NCI-H2196 treated with DMSO at 0.1 percent for 48 hours (cell line): Measurements from ENCODE around the gene OR5AC2.

Experiments
- DNase-seq: peaks from one replicate; lab custom pipeline; 2025; ENCODE audit not compliant: unreplicated experiment; lab: John Stamatoyannopoulos, UW

OR5AC2 gene, protein sequence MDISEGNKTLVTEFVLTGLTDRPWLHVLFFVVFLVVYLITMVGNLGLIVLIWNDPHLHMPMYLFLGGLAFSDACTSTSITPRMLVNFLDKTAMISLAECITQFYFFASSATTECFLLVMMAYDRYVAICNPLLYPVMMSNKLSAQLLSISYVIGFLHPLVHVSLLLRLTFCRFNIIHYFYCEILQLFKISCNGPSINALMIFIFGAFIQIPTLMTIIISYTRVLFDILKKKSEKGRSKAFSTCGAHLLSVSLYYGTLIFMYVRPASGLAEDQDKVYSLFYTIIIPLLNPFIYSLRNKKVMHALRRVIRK

DNA sequence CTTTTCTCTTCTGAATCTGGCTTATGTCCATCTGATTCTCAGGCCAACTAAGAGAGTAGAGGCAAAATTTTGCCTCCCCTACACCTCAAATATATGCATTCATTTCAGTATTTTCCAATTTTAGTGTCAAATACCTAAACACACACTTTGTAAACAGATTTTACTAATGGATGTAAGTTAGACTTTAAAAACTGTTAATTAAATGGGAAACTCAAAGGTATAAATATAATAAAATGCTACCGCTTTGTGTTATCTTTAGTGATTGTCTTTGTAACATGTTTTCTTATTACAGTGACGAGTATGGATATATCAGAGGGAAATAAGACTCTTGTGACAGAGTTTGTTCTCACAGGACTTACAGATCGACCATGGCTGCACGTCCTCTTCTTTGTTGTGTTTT lies at the start of gene OR5AC2:
Gene OR5AC2 (plus strand): TSS at position 301 of the 400 bp plus-strand sequence. CDS start 0 bp downstream, at position 301.
- no peak for DNase-seq

DNA sequence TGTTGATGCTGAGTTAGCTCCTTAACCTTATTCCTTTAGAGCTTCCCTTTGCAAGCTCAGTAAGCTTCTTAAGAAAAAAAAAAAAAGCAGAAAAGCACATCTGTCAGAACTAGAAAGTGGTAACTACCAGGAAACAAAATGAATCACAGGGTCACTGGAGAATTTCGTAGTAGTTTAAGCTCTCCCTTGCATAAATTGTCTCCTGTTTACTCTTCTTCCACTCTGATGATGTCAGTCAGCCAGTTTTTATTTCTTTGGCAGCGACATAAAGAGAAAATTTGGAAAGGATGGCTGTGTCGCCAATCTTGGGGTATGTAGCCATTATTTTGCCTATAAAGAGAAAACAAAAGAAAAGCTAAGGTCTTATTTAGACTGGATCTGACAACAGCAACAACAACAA lies 48.7 kb upstream of the OR5AC2 start:
- DNase-seq = no peak

DNA sequence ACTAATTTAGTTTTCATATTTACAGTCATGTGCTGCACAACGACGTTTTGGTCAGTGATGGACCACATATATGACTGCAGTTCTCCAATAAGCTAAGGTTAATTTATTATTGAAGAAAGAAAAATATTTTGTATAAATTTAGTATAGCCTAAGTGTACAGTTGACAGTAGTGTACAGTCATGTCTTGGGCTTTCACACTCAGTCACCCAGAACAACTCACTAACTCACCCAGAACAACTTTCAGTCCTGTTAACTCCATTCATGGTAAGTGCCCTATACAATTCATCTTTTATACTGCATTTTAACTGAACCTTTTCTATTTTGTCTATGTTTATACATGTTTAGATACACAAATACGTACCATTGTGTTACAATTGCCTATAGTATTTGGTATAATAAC lies 48.1 kb upstream of the OR5AC2 start:
- no peak for DNase-seq

DNA sequence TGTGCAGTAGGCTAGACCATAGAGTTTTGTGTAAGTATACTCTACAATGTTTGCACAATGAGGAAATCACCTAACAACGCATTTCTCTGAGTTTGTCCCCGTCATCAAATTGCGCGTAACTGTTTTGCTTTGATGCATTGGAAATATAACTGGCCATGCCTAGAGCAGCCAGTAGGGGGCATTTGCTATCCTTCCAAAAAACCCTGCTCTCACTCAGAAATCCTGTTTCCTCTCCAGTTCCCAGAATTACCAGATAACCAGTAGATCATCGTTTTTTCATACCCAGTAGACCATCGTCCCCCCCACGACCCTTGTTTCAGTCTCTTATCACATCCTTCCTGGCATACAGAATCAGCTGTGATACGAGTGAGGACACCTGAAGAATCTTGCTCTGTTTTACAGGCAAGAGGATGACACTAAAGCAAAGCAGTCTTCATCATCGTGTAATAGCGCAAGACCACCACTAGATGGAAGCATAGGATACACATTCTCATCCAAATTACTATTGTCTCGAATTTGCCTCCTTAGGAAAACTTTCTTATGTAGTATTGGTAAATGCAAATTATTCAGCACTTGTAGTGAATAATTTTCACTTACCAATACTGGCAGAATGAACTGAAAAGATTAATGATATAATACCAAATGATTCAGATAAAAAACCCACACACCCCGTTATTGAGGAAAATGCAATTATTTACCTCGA lies 47.5 kb upstream of the OR5AC2 start:
- peak; percentile 85 for DNase-seq

DNA sequence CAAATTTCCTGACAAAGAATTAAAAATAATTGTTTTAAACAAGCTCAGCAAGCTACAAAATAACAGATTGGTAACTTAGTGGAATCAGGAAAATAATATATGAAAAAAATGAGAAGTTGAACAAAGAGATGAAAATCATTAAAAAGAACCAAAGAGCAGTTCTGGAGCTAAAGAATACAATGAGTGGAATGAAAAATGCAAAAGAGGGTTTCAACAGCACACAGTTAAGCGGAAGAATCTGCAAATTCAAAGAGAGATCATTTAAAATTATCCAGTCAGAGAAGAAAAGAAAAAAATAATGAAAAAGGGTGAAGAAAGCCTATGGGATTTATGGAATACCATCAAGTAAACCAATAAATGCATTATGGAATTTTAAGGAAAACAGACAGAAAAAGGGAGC lies 45.6 kb upstream of the OR5AC2 start:
- no peak for DNase-seq

DNA sequence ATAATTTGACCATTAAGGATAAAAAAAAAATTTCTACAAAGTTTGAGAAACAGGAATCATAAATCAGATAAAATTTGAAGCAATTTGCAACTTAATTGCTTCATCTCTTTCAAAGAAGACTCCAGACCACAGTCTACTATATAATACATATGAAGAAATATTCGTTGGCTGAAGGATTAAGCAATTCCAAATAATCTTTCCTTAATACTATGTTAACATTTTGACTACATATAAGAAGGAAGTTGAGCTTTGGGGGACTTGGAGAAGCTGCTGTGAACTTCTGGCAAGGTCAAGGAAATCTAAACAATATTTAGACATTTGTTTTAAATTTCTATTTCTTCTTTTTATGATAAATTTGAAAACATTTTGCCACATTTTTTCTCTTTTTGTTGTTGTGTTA lies 38.4 kb upstream of the OR5AC2 start:
- no peak for DNase-seq

DNA sequence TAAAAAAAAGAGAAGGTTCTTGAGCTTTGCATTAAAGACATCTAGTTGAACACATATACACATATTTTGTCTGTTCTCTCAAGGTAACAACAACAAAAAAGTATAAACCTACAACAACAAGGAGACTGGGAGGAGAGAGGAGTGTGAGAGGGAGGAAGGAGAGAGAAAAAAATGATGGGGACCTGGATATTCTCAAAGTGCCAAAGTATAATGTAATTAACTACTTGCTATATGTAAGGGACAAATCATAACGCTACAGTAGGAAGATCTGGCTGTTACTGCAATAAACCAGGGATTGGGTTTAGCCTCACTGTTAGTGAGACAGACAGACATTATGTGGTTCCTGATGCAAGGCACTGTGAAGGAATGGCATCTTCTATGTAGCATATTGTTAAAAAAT lies 37.7 kb upstream of the OR5AC2 start:
- no peak for DNase-seq

DNA sequence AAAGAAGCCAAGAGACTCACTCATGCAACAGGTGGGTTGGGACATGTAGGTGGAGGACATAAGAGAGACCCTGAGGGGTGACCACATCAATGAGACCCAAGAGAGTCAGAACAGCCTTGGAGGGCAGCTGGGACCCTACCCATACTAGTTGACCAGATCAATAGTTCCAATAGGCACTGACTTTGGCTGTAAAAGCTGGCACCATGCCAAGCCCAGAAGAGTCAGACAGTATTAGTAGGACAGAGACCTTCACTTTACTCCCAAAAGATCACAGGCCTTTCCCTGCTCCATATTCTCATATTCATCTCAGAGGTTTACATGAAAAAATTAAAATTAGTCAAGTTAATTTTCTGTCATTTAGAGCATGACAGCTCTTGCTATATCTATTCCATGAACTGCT lies 30.9 kb upstream of the OR5AC2 start:
- no peak for DNase-seq

DNA sequence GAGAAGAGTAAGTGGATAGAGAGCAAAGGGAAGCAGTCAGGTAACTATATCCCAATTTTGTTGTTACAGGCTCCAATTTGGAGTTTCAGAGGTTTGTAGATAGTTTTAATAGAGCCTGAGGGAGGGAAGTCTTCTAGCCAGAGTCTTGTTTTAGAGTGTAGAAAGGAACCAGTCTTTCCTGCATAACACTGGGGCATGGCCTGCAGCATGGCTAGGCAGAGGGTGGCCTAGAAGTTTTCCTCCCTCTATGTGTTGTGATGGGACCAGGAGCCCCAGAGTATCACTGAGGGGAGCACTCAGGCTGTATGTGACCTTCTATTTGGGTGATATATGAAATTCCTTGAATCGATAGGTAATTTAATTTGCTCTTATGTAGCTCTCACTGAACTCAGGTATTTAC lies 29.3 kb upstream of the OR5AC2 start:
- no peak for DNase-seq

DNA sequence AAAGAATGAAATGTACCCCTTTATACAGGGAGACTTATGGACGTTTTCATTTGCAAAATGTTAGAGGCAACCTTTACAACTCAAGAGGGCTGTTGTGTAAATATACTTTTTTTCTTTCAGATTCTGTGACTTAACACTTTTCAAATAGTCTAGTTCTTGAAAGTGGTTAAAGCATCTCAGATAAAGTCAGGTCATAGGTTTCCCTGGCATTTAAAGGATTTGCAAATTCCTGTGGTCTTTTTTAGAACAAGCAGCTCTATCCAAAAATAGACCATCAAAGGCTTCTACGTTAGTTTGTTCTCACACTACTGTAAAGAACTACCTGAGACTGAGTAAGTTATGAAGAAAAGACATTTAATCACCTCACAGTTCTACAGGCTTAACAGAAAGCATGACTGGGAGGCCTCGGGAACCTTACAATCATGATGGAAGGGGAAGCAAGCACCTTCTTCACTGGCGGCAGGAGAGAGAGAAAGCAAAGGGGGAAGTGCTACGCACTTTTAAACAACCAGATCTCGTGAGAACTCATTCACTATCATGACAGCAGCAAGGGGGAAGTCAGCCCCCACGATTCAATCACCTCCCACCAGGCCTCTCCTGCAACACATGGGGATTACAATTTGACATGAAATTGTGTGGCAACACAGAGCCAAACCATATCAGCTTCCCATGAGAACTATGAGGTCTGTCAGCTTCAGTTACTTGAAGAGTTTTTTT lies 28.6 kb upstream of the OR5AC2 start:
- DNase-seq = no peak

DNA sequence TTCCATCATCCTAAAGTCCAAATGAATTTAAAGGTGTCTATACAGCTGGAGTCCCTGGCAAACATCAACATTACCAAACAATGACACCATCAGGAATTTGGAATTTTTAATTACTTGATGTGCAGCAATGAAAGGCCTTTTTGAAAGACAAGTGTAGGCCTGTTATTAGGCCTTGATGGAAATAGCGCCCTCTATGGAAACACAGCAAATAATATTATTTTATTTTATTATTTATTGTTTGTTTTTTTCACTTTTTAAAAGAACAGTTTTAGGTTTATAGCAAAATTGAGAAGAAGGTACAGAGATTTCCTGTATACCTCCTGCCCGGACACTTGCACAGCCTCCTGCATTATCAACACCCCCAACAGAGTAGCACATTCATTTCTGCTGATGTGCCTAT lies 18.1 kb upstream of the OR5AC2 start:
- DNase-seq = no peak

DNA sequence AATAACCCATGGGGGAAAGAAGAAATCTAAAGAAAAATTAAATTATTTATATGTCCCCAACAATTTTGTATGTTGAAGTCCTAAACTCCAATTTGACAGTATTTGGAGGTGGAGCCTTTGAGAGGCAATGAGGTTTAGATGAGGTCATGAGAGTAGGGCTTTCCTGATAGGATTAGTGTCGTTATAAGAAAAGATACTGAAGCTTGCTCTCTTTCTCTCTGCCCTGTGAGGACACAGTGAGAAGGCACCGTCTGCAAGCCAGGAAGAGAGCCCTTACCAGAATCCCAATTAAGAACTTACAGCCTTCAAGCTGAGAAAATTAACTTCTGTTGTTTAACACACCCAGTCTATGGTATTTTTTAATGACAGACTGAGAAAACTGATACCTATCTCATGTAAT lies 16.1 kb upstream of the OR5AC2 start:
- DNase-seq = no peak

DNA sequence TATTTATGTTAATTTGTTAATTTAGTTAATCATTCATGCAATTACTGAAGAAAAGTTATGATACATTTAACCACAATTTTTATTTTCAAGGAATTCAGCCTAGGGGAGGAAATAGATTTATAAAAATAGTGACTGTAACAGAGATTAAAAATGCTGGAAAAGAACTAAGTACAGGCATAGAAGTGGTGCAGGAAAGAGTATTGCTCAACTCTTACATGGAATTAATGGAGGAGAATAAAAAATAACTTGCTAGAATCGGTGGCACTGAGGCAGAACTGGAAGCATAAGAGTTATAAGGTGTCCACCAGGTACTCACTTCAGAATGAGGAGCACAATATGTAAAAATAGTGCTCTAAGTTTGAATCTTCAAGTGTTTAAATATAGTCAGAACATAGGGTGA lies 13.5 kb upstream of the OR5AC2 start:
- DNase-seq = no peak

DNA sequence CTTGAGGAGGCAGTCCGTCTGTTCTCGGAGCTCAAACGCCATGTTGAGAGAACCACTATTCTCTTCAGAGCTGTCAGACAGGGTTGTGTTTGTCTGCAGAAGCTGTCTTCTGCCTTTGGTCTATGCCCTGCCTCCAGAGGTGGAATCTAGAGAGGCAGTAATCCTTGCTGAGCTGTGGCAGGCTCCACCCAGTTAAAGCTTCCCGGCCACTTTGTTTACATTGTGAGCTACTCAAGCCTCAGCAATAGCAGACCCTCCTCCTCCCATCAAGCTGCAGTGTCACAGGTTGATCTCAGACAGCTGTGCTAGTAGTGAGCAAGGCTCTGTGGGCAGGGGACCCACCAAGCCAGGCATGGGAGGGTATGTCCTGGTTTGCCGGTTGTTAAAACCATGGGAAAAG lies 8.9 kb downstream of the OR5AC2 start:
- DNase-seq = no peak

DNA sequence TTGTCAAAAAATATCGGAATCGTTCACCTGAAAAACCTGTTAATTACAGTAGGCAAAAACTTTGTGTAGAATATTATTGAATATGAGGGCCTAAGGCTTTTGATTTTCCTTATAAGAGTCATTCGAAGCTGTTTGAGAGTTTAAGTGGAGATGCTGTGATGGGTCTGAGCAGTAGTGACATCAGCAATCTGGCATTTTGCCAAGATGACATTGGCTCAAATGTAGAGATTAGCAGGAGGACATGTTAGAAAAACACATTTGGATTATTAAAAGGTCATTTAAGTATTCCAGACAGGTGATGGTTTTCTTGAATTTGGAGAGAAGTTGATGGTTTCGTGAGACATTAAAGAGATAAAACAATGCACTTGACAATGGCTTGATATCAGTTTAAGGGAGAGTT lies 12.9 kb downstream of the OR5AC2 start:
- no peak for DNase-seq

DNA sequence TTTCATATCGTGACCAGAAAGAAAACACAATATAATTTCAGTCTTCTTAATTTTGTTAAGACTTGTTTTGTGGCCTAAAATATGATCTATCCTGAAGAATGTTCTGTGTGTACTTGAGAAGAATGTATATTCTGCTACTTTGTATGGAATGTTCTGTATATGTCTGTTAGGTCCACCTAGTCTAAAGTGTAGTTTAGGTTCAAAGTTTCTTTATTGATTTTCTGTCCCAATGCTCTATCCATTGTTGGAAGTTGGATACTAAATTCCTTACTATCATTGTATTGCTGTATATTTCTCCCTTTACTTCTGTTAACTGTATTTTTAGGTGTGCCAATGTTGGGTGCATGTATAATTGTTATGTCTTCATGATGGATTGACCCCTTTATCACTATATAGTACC lies 21.2 kb downstream of the OR5AC2 start:
- DNase-seq = no peak

DNA sequence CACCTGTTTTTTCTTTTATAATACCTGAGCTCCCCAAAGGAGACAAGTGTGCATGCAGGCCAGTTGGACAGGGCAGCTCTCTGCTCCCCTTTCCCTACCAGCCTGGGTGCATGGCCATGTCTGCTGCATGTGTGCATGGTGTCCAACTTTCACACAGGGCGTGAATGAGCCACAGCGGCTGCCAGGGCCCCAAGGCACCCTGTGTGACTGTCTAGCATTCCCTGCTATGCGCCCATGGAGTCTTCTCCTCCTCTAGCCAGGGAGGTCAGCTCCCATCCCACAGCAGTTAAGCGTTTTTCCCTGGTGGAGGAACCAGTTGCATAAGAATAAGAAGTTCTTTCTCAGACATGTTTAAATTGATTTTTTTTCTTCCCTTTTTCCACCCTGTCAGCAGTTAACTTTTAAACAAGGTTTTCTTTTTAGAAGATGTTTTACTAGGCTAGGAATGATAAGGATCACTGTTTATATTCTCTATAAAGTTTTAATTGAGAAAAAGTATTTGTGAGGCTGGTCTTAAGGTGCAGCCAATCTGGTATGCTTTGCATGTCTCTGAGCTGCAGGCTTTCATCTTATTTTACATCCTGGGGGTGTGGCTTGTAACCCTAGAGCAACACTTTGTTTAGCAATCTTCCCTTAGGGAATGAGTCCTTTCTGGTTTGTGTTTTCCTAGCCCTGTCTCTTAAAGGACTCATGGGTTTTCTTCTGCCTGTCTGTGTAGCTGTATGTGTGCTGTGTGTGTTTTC lies 23.0 kb downstream of the OR5AC2 start:
- no peak for DNase-seq

DNA sequence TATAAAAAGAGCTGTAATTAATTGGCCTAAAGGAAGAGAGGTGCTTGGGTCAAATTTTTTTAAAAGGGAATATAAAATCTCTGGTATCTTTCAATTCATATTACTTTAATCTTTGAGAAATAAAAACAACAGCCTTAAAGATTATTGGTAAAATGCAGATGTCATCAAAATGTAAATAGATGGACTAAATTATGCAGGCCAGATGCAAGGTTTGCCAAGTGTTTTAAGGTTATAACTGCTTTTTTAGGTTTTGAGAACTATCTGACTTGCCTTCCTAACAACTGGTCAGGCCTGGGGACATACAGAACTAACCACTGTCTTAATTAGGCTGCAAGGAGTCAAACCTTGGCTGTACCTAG lies 23.6 kb downstream of the OR5AC2 start:
- DNase-seq = no peak

DNA sequence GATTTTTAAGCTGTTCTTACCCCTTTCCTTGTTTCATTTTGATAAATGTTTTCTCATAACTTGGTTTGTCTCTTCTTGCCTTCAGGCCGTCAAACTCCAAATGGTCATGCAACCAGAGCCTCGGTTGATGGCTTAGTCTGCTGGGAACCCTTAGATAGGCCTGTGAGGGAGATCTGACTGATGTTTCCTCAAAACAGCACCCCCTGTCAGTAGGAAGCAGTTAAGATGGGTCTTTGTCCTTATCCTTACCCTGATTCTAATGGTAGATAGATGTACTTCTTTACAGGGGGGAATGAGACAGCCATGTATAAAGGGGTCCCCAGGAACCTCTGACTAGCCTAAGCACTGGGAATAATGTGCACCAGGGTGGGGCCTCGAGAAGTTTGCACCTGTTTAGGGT lies 27.3 kb downstream of the OR5AC2 start:
- DNase-seq = no peak

DNA sequence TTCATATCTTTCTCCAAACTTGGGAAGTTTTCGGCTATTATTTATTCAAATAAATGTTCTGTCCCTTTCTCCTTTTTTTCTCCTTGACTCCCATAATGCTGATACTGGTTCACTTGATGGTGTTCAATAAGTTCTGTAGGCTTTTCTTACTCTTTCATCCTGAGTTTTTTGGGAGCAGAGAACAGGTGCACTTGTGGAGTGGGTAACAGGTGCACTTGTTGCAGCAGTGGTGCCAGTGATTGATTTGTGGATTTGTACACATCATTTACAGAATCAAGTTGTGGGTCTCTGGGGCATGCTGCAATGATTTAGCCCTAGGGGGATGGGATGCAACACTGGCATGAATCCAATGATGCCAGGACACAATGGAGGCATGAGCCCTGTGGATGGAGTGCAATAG lies 28.7 kb downstream of the OR5AC2 start:
- DNase-seq = no peak

DNA sequence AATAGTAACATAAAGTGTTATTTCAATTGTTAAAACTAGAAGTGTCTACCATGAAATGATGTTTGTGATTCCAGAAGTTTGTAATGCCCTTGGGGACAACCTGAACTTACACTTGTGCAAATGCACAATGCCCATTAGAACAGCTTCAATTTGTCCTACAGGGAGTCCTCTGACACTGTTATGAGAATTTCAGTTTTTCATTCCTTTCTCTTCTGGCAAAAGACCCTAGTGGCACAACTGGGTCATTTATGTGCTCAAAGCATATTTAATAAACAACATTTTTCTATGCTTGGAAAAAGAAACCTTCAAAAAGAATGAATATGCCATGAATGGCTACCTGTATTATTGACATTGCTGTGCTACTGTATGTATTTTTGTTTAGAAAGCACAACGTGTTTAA lies 43.4 kb downstream of the OR5AC2 start, which contains the start of gene OR5H1:
Gene OR5H1 (plus strand): TSS at position 301 of the 400 bp plus-strand sequence. CDS start 1,977 bp downstream, outside the sequence.
- DNase-seq = no peak
